Measurements from ENCODE around the gene GZF1.
A peak's percentile ranks its signal among the peaks of the same experiment; 100 is the strongest.

The GZF1 gene

DNA sequence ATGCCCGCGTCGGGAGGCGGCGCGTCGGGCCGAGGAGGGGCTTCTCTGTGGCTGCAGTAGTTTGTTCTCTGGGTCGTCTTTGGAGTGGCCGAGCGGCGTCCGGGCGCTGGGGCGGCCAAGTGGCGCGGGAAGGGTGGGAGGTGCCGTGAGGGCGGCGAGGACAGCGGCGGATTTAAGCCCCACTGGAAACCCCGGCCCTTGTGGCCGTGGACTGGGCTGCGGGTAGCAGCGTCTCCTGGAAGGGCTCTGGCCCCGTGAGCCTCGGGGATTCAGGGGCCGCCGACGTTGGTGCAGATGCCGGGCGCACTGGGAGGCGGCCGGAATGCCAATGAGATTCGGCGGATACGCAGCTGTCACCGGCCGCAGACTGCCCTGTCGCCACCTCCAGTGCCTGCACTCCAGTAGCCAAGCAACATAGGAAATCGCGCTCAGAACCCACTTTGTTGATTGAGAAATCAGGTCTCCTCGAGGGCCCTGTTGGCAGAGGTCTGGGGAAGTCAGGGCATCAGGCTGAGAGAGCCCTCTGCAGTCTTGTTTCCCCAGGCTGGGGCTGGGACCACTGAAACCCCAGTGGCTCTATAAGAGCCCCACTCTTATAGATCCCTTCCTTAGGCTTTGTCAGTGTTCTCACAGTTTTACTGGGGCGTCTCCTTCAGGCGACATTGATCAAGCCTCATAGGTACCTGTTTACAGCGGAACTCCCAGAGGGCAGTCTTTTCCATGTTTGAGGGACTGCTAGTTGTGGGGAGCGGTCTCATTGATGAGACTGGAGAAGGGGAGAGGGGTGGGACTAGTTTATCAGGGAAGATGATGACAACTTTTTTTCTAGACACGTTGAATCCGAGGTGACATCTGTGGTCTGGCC lies 642 bp downstream of the GZF1 start:
- peak; percentile 41 for DNase-seq (ENCODE audit: insufficient read length)
- no peak for FAIRE-seq
- no peak for TF ChIP-seq TAF1 (IDR thresholded peaks at IDR 0.05; ENCODE audit: borderline replicate concordance, low read depth, low read length)
- TF ChIP-seq POLR2A (IDR thresholded peaks at IDR 0.05; ENCODE audit: low read depth, low read length) = no peak
- TF ChIP-seq POLR2AphosphoS5 (IDR thresholded peaks at IDR 0.05; ENCODE audit: low read depth, low read length) = no peak

DNA sequence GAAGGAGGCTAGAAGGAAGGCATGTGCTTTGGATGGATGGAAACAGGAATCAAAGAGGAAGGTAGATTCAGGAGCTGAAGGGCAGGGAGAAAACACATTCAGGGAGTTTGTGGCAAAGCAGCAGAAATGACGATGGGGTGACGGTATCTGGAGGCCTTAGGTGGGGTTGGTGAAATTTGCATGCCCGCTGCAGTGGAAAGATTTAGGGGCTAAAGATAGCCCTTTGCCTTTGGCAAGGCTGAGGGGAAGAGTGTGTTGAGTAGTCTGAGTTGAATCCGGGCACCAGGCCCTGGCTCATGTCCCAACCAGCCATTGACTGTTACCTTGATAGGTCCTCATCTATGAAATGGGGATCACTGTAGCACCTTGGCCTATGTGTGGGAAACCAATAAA lies 1.3 kb downstream of the GZF1 start:
- no peak for TF ChIP-seq POLR2AphosphoS5 (IDR thresholded peaks at IDR 0.05; ENCODE audit: low read depth, low read length)
- TF ChIP-seq TAF1 (IDR thresholded peaks at IDR 0.05; ENCODE audit: borderline replicate concordance, low read depth, low read length) = no peak
- TF ChIP-seq POLR2A (IDR thresholded peaks at IDR 0.05; ENCODE audit: low read depth, low read length) = no peak
- DNase-seq (ENCODE audit: insufficient read length) = no peak
- FAIRE-seq = no peak

DNA sequence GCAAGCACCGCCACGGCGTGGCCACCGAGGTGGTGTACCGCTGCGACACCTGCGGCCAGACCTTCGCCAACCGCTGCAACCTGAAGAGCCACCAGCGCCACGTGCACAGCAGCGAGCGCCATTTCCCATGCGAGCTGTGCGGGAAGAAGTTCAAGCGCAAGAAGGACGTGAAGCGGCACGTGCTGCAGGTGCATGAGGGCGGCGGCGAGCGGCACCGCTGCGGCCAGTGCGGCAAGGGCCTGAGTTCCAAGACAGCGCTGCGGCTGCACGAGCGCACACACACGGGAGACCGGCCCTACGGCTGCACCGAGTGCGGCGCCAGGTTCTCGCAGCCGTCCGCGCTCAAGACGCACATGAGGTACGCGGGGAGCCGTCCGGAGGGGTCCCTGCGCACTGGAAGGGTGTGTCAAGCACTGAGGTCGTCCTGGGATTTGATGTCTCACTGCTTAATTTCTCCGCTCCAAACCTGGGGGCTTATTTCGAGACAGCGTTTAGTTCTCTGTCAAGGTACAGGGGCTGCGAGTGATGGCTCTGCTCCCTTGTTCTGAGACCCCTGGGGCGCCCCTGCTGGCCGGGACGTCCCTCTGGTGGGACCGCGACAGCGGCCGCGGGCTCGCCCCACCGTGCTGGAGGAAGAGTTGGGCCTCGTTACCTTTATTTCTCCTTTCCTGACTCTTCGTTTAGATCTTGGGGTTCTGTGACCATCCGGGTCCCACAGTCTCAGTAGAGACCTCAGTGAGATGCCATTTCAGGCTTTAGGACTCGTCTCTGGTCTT lies 3.6 kb downstream of the GZF1 start:
- FAIRE-seq = no peak
- no peak for DNase-seq (ENCODE audit: insufficient read length)
- TF ChIP-seq TAF1 (IDR thresholded peaks at IDR 0.05; ENCODE audit: borderline replicate concordance, low read depth, low read length) = no peak
- TF ChIP-seq POLR2AphosphoS5 (IDR thresholded peaks at IDR 0.05; ENCODE audit: low read depth, low read length) = no peak
- TF ChIP-seq POLR2A (IDR thresholded peaks at IDR 0.05; ENCODE audit: low read depth, low read length) = no peak

DNA sequence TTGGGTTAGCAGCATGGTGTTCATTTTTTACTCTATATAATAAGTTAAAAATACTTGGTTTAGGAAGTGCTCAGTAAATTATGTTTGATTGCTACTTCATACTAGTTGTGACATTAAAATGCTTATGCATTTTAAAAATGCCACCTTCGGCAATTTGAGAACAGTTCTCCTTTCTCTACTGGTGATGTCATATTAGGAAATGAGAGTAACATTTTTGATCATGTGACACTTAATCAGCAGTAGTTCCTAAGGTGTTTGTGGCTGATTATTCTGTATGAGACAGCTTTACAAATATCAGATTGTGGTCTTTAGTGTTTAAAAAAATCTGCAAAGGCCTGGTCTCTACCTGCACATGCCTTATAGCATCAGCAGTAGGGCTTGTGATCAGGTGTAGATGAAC lies 4.4 kb downstream of the GZF1 start:
- TF ChIP-seq POLR2AphosphoS5 (IDR thresholded peaks at IDR 0.05; ENCODE audit: low read depth, low read length) (no peak), TAF1 (IDR thresholded peaks at IDR 0.05; ENCODE audit: borderline replicate concordance, low read depth, low read length) (no peak), POLR2A (IDR thresholded peaks at IDR 0.05; ENCODE audit: low read depth, low read length) (no peak)
- FAIRE-seq (no peak), DNase-seq (ENCODE audit: insufficient read length) (no peak)

DNA sequence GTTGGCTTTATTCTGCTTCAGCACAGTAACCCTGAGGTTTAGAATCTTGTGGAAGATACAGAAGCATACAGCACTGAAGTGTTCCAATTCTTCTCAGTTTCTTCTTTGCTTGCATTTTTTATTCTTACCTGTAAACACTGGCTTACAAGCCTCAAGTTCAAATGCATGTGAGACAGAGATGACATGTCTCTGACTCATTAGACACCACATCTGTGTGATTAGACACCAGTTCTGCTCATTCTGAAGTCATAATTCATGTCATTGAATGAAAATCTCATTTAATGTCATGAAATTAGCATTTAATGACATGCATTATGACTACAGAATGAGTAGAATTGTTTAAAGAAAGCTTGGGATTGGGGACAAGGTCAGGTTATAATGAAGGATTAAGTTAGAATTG lies 5.8 kb downstream of the GZF1 start:
- FAIRE-seq (no peak), DNase-seq (ENCODE audit: insufficient read length) (no peak)
- TF ChIP-seq POLR2AphosphoS5 (IDR thresholded peaks at IDR 0.05; ENCODE audit: low read depth, low read length) (no peak), POLR2A (IDR thresholded peaks at IDR 0.05; ENCODE audit: low read depth, low read length) (no peak), TAF1 (IDR thresholded peaks at IDR 0.05; ENCODE audit: borderline replicate concordance, low read depth, low read length) (no peak)

DNA sequence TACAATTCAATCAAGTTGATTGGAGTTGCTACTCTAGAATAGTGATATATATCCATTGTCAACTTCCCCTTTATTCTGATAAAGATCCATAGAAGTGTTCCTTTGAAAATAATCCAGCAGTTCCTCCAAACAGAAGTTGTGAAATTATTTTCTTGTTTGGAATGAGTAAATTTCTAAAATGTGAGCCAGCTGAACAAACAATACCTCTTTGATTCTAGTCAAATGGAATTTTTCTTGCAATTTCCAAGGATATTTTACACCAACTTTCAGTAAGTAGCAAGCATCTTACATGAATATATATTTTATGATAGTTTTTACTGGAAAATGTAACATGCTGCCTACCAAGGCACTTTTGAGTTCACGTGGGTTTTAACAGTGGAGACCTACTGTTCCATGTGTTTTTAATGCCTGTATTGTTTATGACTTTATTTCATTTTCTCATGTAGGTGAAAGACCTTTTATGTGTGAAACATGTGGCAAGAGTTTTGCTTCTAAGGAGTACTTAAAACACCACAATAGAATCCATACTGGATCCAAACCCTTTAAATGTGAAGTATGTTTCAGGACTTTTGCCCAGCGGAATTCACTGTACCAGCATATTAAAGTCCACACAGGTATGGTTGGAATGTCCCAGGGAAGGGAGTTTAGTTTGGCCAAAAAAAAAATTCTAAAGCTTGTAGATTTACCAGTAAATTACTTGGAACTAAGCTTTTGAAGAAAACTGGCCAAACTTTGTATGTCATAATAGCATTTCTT lies 6.5 kb downstream of the GZF1 start:
- no peak for FAIRE-seq
- no peak for DNase-seq (ENCODE audit: insufficient read length)
- TF ChIP-seq POLR2AphosphoS5 (IDR thresholded peaks at IDR 0.05; ENCODE audit: low read depth, low read length) = no peak
- TF ChIP-seq TAF1 (IDR thresholded peaks at IDR 0.05; ENCODE audit: borderline replicate concordance, low read depth, low read length) = no peak
- TF ChIP-seq POLR2A (IDR thresholded peaks at IDR 0.05; ENCODE audit: low read depth, low read length) = no peak

DNA sequence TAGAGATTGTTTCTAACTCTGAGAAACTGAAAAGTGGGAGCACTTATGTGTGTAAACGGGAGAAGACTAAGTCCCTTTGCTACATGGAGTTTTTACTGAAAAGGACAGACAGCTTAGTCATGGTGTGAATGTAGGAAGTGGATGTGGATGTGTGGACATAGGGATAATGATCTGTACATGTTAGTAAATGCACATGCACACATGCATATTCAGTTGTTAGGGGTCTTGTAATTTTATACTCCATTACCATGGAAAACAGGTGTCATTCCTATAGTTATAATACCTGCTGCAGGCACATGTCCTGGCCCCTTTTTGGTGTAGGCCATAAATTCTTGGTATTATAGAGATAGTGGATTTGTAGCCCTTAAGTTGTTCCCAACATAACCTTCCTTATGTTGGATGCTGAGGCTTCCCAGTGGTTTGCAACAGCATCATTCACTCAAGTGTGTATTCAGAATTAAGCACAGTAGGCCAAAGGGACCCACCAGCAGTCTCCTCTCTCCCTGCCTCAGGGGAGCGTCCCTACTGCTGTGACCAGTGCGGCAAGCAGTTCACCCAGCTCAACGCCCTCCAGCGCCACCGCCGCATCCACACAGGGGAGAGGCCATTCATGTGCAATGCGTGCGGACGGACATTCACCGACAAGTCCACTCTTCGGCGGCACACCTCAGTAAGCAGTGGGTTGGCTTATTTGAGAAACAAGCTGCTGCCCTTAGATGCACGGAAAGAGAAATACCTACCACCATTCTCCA lies 7.3 kb downstream of the GZF1 start:
- no peak for FAIRE-seq
- DNase-seq (ENCODE audit: insufficient read length) = no peak

DNA sequence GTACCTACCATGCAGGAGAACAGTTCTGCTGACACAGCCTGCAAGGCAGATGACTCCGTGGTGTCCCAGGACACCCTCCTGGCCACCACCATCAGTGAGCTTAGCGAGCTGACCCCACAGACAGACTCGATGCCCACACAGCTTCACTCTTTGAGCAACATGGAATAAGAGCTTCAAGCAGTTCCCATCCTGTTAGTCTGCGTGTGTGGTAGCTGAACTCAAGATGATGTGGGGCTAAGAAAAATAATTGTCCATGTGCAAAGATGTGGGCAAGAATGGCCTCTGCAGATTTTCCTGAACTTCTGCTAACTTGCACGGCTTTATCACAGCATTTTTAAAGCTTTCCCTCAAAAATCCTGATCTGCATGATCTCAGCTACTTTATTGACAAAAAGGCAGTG lies 8.3 kb downstream of the GZF1 start:
- TF ChIP-seq TAF1 (IDR thresholded peaks at IDR 0.05; ENCODE audit: borderline replicate concordance, low read depth, low read length) (no peak), POLR2A (IDR thresholded peaks at IDR 0.05; ENCODE audit: low read depth, low read length) (0 out of 2 replicates have a peak, but pooled peaks have one; percentile 14), POLR2AphosphoS5 (IDR thresholded peaks at IDR 0.05; ENCODE audit: low read depth, low read length) (no peak)
- DNase-seq (ENCODE audit: insufficient read length) = no peak
- FAIRE-seq = no peak

More for the DNA sequence above, 7.3 kb downstream of the GZF1 start:
- no peak for TF ChIP-seq POLR2AphosphoS5 (IDR thresholded peaks at IDR 0.05; ENCODE audit: low read depth, low read length)
- TF ChIP-seq POLR2A (IDR thresholded peaks at IDR 0.05; ENCODE audit: low read depth, low read length) = no peak
- TF ChIP-seq TAF1 (IDR thresholded peaks at IDR 0.05; ENCODE audit: borderline replicate concordance, low read depth, low read length) = no peak

DNA sequence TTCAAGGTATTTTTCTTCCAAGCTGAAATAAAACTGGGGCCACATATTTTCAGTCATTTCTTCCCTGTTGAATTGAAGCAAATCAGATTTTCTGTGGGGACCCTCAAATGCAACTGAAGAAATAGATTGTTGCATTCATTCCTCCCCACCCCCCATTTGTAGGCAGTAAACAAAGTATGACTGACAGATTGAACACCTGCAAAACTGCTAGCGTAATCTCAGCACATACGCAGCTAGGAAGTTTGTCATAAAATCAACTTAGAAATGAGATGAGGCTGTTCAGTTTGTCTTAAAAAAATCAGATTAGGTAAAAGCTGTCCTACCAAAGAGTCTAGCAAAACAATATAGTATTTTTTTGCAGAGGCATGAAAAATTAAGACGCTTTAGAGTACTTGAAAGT lies 8.9 kb downstream of the GZF1 start:
- no peak for FAIRE-seq
- no peak for DNase-seq (ENCODE audit: insufficient read length)

DNA sequence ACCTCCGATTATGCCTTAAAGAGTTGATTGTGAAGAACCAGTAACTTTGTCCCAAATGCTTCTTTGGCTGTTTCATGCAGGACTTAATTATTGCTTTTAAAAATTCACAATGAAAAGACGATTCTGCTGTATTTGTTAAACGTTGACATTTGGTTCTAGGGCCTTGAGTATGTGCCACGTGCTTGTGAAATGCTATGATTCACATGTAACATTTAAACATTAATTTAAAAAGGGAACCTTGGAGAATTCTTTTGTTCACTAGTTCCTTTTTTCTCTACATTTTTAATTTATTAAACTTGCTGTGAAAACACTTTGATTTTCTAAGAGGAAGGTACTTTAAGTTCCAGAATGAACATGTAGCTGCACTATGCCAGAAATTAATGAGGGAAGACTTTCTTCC lies 9.5 kb downstream of the GZF1 start:
- DNase-seq (ENCODE audit: insufficient read length) (no peak), FAIRE-seq (no peak)
- TF ChIP-seq POLR2AphosphoS5 (IDR thresholded peaks at IDR 0.05; ENCODE audit: low read depth, low read length) = no peak
- TF ChIP-seq TAF1 (IDR thresholded peaks at IDR 0.05; ENCODE audit: borderline replicate concordance, low read depth, low read length) = no peak
- no peak for TF ChIP-seq POLR2A (IDR thresholded peaks at IDR 0.05; ENCODE audit: low read depth, low read length)

More for the DNA sequence above, 8.9 kb downstream of the GZF1 start:
- TF ChIP-seq TAF1 (IDR thresholded peaks at IDR 0.05; ENCODE audit: borderline replicate concordance, low read depth, low read length) (no peak), POLR2AphosphoS5 (IDR thresholded peaks at IDR 0.05; ENCODE audit: low read depth, low read length) (no peak), POLR2A (IDR thresholded peaks at IDR 0.05; ENCODE audit: low read depth, low read length) (no peak)
